C4-2B (cell line): ENCODE measurements around the gene MRPL34.

Source experiments
- ZFX ChIP-seq: fragments of 450-650 bp; IDR thresholded peaks from 2 replicates; pipeline ENCODE4 v1.6.1; 2017
- TF ChIP-seq, protein P1 (sequence below): fragments of 450-650 bp; conservative IDR thresholded peaks from 2 replicates; pipeline ENCODE4 v1.5.1; 2017; ENCODE audit warnings: mild to moderate bottlenecking

DNA sequence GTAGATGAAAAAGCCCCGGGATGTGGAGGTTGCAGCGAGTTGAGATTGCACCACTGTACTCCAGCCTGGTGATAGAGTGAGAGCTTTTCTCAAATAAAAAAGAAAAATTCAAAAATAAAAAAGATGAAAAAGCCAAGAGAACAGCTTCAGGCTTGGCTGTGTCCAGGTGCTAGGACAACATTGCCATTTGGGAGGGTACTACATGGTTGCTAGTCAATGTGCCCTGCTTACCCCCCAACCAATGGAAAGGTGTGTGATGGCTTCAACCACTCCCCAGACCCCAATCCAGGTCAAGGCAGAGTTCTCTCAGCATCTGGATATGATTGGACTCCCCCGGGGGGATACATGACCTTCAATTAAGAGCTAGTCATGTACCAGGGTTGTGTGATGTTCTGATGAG, 26.2 kb upstream of the MRPL34 start:
- TF ChIP-seq, protein P1, sequence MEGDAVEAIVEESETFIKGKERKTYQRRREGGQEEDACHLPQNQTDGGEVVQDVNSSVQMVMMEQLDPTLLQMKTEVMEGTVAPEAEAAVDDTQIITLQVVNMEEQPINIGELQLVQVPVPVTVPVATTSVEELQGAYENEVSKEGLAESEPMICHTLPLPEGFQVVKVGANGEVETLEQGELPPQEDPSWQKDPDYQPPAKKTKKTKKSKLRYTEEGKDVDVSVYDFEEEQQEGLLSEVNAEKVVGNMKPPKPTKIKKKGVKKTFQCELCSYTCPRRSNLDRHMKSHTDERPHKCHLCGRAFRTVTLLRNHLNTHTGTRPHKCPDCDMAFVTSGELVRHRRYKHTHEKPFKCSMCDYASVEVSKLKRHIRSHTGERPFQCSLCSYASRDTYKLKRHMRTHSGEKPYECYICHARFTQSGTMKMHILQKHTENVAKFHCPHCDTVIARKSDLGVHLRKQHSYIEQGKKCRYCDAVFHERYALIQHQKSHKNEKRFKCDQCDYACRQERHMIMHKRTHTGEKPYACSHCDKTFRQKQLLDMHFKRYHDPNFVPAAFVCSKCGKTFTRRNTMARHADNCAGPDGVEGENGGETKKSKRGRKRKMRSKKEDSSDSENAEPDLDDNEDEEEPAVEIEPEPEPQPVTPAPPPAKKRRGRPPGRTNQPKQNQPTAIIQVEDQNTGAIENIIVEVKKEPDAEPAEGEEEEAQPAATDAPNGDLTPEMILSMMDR = no peak
- TF ChIP-seq ZFX = no peak
